Sigmoid colon (tissue), 7 donors: Measurements from ENCODE around the gene ZSCAN2. TPM values are rescaled to one million over a fixed set of nuclear protein-coding genes. Genes with fewer than 3 reads are reported as not detected.

Experiments
- DNase-seq: peaks from one replicate; pipeline ENCODE4 v3.0.0-alpha.2; 2019
- H3K27ac ChIP-seq, 4 donors: fragments of 200-600 bp; sonication (generic); one replicate each; pipeline ENCODE4 v1.5.1; 2016 to 2019; ENCODE audit warnings: mild to moderate bottlenecking in 1 of 4
- H3K27me3 ChIP-seq, 3 donors: fragments of 200-600 bp; sonication (generic); one replicate each; pipeline ENCODE4 v1.5.1; 2019; ENCODE audit warnings: mild to moderate bottlenecking in 1 of 3
- H3K36me3 ChIP-seq, 4 donors: fragments of 200-600 bp; sonication (generic); one replicate each; pipeline ENCODE4 v1.5.1; 2016 to 2019
- H3K4me1 ChIP-seq, 4 donors: fragments of 200-600 bp; sonication (generic); one replicate each; pipeline ENCODE4 v1.5.1; 2017 to 2019
- H3K4me3 ChIP-seq, 4 donors: fragments of 200-600 bp; sonication (generic); one replicate each; pipeline ENCODE4 v1.5.1; 2017 to 2019; ENCODE audit warnings: mild to moderate bottlenecking in 2 of 4, moderate library complexity in 1 of 4
- H3K9me3 ChIP-seq, 4 donors: fragments of 200-600 bp in 3 of 4; sonication (generic) in 3 of 4; one replicate each; pipeline versions ENCODE4 v1.5.1 to v1.6.1; 2013 to 2019
- EP300 ChIP-seq, 4 donors: sonication (generic); formaldehyde crosslinking; IDR thresholded peaks; one replicate each; pipeline ENCODE4 v1.6.1; 2017; ENCODE audit warnings: antibody characterized with exemption in 4 of 4
- POLR2A ChIP-seq, 2 donors: fragments of 450-650 bp; IDR thresholded peaks; one replicate each; pipeline ENCODE4 v1.6.1; 2016; ENCODE audit warnings: antibody characterized with exemption in 2 of 2, mild to moderate bottlenecking in 2 of 2, moderate library complexity in 2 of 2
- POLR2AphosphoS5 ChIP-seq, 4 donors: sonication (generic); formaldehyde crosslinking; IDR thresholded peaks; one replicate each; pipeline ENCODE4 v1.6.1; 2017; ENCODE audit warnings: antibody characterized with exemption in 4 of 4
- WGBS, 2 donors: extraction: QIAGEN DNeasy Blood & Tissue Kit; methylation state at CpG; one replicate each; pipeline ENCODE4 v1.1.7; 2013; 5-methylcytosine and 5-hydroxymethylcytosine counted together
- intact Hi-C: fragments of 100-400 bp; cut with DNase I; formaldehyde crosslinking; loops from one replicate; pipeline ENCODE4 v1.15.1; 2023
- polyA plus RNA-seq, 3 donors: library from polyadenylated mRNA; stranded (reverse); fragments of 200-250 nt; gene quantifications; one replicate each; pipeline ENCODE4 v1.2.3, GENCODE V29; 2013
- total RNA-seq, 4 donors: library from RNA; depleted of rRNA; stranded (reverse); fragments of >200 nt; gene quantifications; one replicate each; pipeline ENCODE4 v1.1.0, GENCODE V29; 2016
- TF ChIP-seq, protein P1 (sequence below), 4 experiments: fragments of 450-650 bp in 3 of 4; fragments of 200-600 bp in 1 of 4; IDR thresholded peaks; one replicate each; pipeline ENCODE4 v1.5.1; 2016 to 2019; ENCODE audit warnings: antibody characterized with exemption in 4 of 4, mild to moderate bottlenecking in 3 of 4, moderate library complexity in 2 of 4
- donor health status: healthy with polysubstance abuse.
- donor health status: Bipolar disorder and iron deficiency.
- donor health status: healthy.

ZSCAN2 gene
- total and polyA plus RNA-seq, 7 donors = 2.4 to 17.0 (median 5.4) TPM

DNA sequence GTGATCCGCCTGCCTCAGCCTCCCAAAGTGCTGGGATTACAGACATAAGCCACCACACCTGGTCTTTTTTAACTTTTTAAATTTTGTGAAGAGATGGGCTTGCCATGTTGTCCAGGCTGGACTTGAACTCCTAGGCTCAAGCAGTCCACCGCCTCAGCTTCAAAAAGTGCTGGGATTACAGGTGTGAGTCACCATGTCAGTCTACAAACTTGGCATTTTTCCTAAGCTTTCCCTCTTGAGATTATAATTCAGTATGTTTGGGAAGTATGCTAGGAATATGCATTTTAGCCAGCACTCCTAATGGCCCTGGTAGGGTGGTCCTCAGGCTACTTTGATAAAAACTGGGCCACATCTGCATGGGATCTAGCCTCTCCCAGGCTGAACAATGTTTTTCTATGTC, 48.9 kb downstream of the ZSCAN2 start:
- Histone ChIP-seq H3K9me3 (no peaks in the 10 kb centered on the region), H3K27me3 (no peaks in the 10 kb centered on the region), H3K4me1 (peaks cover 0 to 32% (median 17%) of the 10 kb centered on the region in 4 donors), H3K4me3 (no peak overlapping the region), H3K36me3 (peaks cover 26 to 81% (median 51%) of the 10 kb centered on the region in 4 donors), H3K27ac (peak overlapping the region in 1 of 4 donors; percentile 15)
- no peak for DNase-seq
- intact Hi-C loops = loop anchor here (5.0 kb wide), 1 partner anchor 168 kb away; the partner anchor contains the start of gene ALPK3
- TF ChIP-seq EP300 (IDR thresholded peaks at IDR 0.05) (no peak), POLR2AphosphoS5 (IDR thresholded peaks at IDR 0.05) (no peak), POLR2A (IDR thresholded peaks at IDR 0.05) (no peak)
- TF ChIP-seq, protein P1, sequence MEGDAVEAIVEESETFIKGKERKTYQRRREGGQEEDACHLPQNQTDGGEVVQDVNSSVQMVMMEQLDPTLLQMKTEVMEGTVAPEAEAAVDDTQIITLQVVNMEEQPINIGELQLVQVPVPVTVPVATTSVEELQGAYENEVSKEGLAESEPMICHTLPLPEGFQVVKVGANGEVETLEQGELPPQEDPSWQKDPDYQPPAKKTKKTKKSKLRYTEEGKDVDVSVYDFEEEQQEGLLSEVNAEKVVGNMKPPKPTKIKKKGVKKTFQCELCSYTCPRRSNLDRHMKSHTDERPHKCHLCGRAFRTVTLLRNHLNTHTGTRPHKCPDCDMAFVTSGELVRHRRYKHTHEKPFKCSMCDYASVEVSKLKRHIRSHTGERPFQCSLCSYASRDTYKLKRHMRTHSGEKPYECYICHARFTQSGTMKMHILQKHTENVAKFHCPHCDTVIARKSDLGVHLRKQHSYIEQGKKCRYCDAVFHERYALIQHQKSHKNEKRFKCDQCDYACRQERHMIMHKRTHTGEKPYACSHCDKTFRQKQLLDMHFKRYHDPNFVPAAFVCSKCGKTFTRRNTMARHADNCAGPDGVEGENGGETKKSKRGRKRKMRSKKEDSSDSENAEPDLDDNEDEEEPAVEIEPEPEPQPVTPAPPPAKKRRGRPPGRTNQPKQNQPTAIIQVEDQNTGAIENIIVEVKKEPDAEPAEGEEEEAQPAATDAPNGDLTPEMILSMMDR (IDR thresholded peaks at IDR 0.05) = no peak
- WGBS, 2 donors = 96 to 99% methylated on average over 2 of the region's 2 CpGs

DNA sequence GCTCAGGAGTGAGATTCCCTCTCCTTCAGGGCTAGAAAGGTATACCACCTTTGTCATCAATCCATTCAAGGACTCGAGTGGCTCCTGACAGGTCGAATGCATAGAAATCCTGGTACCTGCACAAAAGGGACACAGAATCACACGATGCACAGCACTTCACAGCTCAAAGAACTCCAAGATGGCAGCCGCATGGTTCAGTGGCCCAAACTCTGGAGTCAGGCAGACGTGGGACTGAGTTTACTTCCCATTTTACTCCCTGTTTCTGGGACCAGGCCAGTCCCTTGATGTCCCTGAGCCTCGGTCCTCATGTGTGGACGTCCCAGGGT, 52.7 kb downstream of the ZSCAN2 start:
- TF ChIP-seq POLR2AphosphoS5 (IDR thresholded peaks at IDR 0.05) (no peak), EP300 (IDR thresholded peaks at IDR 0.05) (no peak), POLR2A (IDR thresholded peaks at IDR 0.05) (no peak)
- TF ChIP-seq, protein P1 (IDR thresholded peaks at IDR 0.05) = no peak

GRCh38 chr15:84653910-84654688, 53.3 kb downstream of the ZSCAN2 start, which contains the start of gene WDR73:
TSS of gene WDR73 (minus strand) at chr15:84654283. CDS start at chr15:84654274, 9 bp downstream.
- intact Hi-C loops = loop anchor here (1.0 to 5.0 kb wide), 4 partner anchors 20 to 163 kb away; partner anchors contain the start of genes ALPK3 and ZNF592
- 0% methylated on average over 49 of the region's 49 CpGs for WGBS, 2 donors
- Histone ChIP-seq H3K27ac (peak within 1 kb of the TSS; percentile 87 to 92 (median 88)), H3K36me3 (peaks cover 0 to 37% (median 15%) of the 10 kb centered on the region in 4 donors), H3K4me1 (peaks cover 0 to 46% (median 38%) of the 10 kb centered on the region in 4 donors), H3K9me3 (no peaks in the 10 kb centered on the region), H3K4me3 (peak within 1 kb of the TSS; percentile 70 to 85 (median 78)), H3K27me3 (no peaks in the 10 kb centered on the region)
- peak; percentile 99 for DNase-seq
- peak; percentile 84 to 92 (median 88) for TF ChIP-seq POLR2AphosphoS5 (IDR thresholded peaks at IDR 0.05)
- TF ChIP-seq, protein P1 (IDR thresholded peaks at IDR 0.05) = no peak
- TF ChIP-seq EP300 (IDR thresholded peaks at IDR 0.05) = no peak
- TF ChIP-seq POLR2A (IDR thresholded peaks at IDR 0.05) = peak; percentile 57 to 68

More for the DNA sequence above, 52.7 kb downstream of the ZSCAN2 start:
- Histone ChIP-seq H3K9me3 (no peaks in the 10 kb centered on the region), H3K4me1 (peaks cover 0 to 47% (median 37%) of the 10 kb centered on the region in 4 donors), H3K36me3 (peaks cover 4 to 42% (median 17%) of the 10 kb centered on the region in 4 donors), H3K27me3 (no peaks in the 10 kb centered on the region), H3K4me3 (peak overlapping the region; percentile 70 to 85 (median 78)), H3K27ac (peak overlapping the region; percentile 87 to 92 (median 88))
- 10 to 20% methylated on average over 7 of the region's 7 CpGs for WGBS, 2 donors
- DNase-seq = no peak
- intact Hi-C loops = loop anchor here (5.0 kb wide), 1 partner anchor 164 kb away; the partner anchor contains the start of gene ALPK3

DNA sequence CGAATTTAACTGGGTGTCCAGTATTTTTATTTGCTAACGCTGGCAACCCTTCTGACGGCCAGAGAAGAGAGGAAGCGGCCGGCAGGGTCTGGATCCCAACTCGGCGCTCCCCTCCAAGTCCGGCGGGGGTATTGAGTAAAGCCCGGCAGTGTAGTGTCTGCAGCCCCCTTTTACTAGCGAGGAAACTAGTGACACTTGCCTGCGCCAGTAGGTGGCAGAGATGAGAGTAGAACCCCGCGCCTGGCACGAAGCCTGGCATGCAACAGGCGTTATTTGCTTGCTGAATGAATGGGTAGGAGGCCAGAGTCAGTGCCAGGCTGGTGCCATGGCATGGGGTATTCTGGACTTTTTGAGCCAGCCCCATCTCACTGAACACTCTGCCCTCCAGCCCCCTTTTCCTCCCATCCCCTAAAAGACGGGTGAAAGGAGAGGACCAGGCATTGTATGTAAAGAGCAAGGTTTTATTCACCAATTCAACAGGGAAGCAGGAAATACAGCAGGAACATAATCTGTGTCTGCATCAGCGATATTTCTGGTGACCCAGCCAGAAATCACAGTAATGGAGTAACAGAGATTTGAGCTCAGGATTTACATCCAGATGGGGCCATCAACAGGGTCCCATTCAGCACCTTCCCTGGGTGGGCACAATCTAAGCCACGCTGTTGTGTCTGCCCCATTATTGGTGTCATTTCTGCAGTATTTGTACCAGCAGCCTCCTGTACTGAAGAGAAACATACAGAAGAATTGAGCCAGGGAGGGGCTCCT, 54.1 kb downstream of the ZSCAN2 start:
- peak overlapping the region; percentile 87 to 92 (median 88) for H3K27ac ChIP-seq
- peaks cover 0 to 46% (median 35%) of the 10 kb centered on the region in 4 donors for H3K4me1 ChIP-seq
- H3K9me3 ChIP-seq = no peaks in the 10 kb centered on the region
- intact Hi-C loops = loop anchor here (1.0 to 5.0 kb wide), 6 partner anchors 21 to 222 kb away; partner anchors contain the start of genes ALPK3 and ZNF592
- TF ChIP-seq EP300 (IDR thresholded peaks at IDR 0.05) = no peak
- TF ChIP-seq, protein P1 (IDR thresholded peaks at IDR 0.05) = peak; percentile 40 to 70 (median 63)
- peak in 2 of 4 donors; percentile 1 to 31 for TF ChIP-seq POLR2AphosphoS5 (IDR thresholded peaks at IDR 0.05)
- H3K36me3 ChIP-seq = peaks cover 0 to 29% (median 11%) of the 10 kb centered on the region in 4 donors
- 5 to 7% methylated on average over 19 of the region's 19 CpGs for WGBS, 2 donors
- H3K27me3 ChIP-seq = no peaks in the 10 kb centered on the region
- peak overlapping the region; percentile 70 to 85 (median 78) for H3K4me3 ChIP-seq
- peak; percentile 91 for DNase-seq
